MM.1S (cell line): ENCODE data around the gene FAIM2.

ENCODE experiments used
- EZH2 ChIP-seq: fragments of 300-600 bp; sonication (generic); optimal IDR thresholded peaks from 2 replicates; pipeline ENCODE3; 2017; ENCODE audit warnings: low read depth, mild to moderate bottlenecking, antibody characterized with exemption, low read length, mixed read lengths
- EZH2phosphoT487 ChIP-seq: fragments of 300-600 bp; sonication (generic); IDR thresholded peaks from 2 replicates; pipeline ENCODE4 v1.6.1; 2018; ENCODE audit warnings: antibody characterized with exemption, low read length
- TF ChIP-seq, protein P1 (sequence below): fragments of 300-600 bp; sonication (generic); IDR thresholded peaks from 2 replicates; pipeline ENCODE4 v1.5.1; 2016; ENCODE audit warnings: antibody characterized with exemption, low read length, mixed read lengths

- TF ChIP-seq, protein P1, sequence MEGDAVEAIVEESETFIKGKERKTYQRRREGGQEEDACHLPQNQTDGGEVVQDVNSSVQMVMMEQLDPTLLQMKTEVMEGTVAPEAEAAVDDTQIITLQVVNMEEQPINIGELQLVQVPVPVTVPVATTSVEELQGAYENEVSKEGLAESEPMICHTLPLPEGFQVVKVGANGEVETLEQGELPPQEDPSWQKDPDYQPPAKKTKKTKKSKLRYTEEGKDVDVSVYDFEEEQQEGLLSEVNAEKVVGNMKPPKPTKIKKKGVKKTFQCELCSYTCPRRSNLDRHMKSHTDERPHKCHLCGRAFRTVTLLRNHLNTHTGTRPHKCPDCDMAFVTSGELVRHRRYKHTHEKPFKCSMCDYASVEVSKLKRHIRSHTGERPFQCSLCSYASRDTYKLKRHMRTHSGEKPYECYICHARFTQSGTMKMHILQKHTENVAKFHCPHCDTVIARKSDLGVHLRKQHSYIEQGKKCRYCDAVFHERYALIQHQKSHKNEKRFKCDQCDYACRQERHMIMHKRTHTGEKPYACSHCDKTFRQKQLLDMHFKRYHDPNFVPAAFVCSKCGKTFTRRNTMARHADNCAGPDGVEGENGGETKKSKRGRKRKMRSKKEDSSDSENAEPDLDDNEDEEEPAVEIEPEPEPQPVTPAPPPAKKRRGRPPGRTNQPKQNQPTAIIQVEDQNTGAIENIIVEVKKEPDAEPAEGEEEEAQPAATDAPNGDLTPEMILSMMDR: no peak
- TF ChIP-seq EZH2phosphoT487 (no peak), EZH2 (no peak)
Measured at GRCh38 chr12:49923035-49923644, 19.4 kb upstream of the FAIM2 start.
